Gastroesophageal sphincter (tissue), 3 donors: ENCODE data around the gene FPR2.

ENCODE experiments used
- CTCF ChIP-seq, 4 experiments: fragments of 200-600 bp in 2 of 4; fragments of 450-650 bp in 2 of 4; sonication (generic) in 1 of 4; IDR thresholded peaks; one replicate each; pipeline ENCODE4 v1.5.1; 2017 to 2019; ENCODE audit warnings: antibody characterized with exemption in 4 of 4, mild to moderate bottlenecking in 2 of 4, moderate library complexity in 2 of 4
- EP300 ChIP-seq: sonication (generic); formaldehyde crosslinking; IDR thresholded peaks from one replicate; pipeline ENCODE4 v1.6.1; 2017; ENCODE audit warnings: antibody characterized with exemption, mild to moderate bottlenecking
- POLR2A ChIP-seq, 2 donors: fragments of 450-650 bp; IDR thresholded peaks; one replicate each; pipeline ENCODE4 v1.6.1; 2017; ENCODE audit warnings: antibody characterized with exemption in 2 of 2, mild to moderate bottlenecking in 2 of 2, moderate library complexity in 1 of 2
- POLR2AphosphoS5 ChIP-seq: sonication (generic); formaldehyde crosslinking; IDR thresholded peaks from one replicate; pipeline ENCODE4 v1.6.1; 2017; ENCODE audit warnings: antibody characterized with exemption

- no peak for TF ChIP-seq CTCF (IDR thresholded peaks at IDR 0.05)
- no peak for TF ChIP-seq POLR2AphosphoS5
- TF ChIP-seq EP300: no peak
- no peak for TF ChIP-seq POLR2A (IDR thresholded peaks at IDR 0.05)
Observed at GRCh38 chr19:51788029-51788428, 27.0 kb downstream of the FPR2 start.
